ENCODE data around the gene ARHGAP6. TPM values are rescaled to one million over a fixed set of nuclear protein-coding genes. Genes with fewer than 3 reads are reported as not detected.

Gene ARHGAP6
- total and polyA plus RNA-seq, 2 of the 4 experiments (the other 2 are of a cell fraction), result 1.4 to 1.8 TPM

DNA sequence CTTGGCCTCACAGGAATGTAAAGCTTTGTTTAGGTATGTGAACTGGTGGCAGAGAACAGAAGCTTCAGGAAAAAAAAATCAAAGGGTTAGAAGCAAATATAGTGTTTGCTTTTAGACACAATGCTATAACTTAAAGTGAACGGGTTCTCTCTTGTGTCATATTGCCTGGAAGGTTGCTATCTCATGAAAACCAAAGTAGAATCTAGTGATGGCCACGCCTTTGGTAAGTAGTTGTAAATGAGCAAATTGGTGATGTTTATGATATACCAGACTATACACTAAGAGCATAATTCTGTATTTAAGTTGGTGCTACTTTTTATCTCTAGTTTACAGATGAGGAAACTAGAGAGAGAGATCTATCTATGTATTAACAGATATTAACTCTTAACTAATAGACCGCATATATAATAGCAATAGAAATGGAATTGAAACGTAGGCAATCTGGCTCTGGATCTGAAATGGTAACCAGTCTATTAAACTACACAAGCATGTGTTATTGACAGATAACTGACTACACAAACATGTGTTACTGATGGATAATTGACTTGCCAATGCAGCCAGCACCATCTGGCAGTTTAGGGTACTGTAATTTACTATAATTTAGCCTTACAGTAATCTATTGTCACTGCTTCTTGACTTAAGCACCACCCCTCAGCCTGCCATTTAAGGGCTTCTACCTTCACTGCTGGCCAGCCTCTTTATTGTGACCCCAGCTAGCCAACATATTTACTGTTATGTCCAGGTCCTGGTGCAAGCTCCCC lies 513.7 kb downstream of the ARHGAP6 start:
- Histone ChIP-seq H3K27ac (ENCODE audit: insufficient read depth, low read length) (no peak overlapping the region), H2BK5ac (ENCODE audit: low read depth, low read length, poor library complexity, severe bottlenecking) (no peak overlapping the region), H3K79me1 (ENCODE audit: low read depth in 1 of 2, low read length in 2 of 2) (no peaks in the 10 kb centered on the region), H2AK9ac (replicated peaks; ENCODE audit: low read depth, low read length, poor library complexity) (no peak overlapping the region), H3K9ac (ENCODE audit: low read depth, low read length) (no peak overlapping the region), H3K9me3 (ENCODE audit: control insufficient read depth, insufficient read depth, low read length) (no peaks in the 10 kb centered on the region), H3K27me3 (ENCODE audit: control insufficient read depth, insufficient read depth, low read length) (no peaks in the 10 kb centered on the region), H4K91ac (ENCODE audit: insufficient read depth, low read depth, low read length) (no peak overlapping the region), H3K18ac (ENCODE audit: low read depth, low read length) (no peak overlapping the region), H3K4me3 (ENCODE audit: insufficient read depth, low read depth, low read length) (no peak overlapping the region), H3K14ac (replicated peaks; ENCODE audit: low read depth, low read length) (no peak overlapping the region), H3K23ac (ENCODE audit: low read depth, low read length) (no peak overlapping the region), H3K4me2 (ENCODE audit: low read depth, low read length) (no peak overlapping the region), H4K8ac (ENCODE audit: low read depth in 2 of 2, low read length in 2 of 2) (no peak overlapping the region), H3K36me3 (ENCODE audit: control insufficient read depth, insufficient read depth, low read length) (no peaks in the 10 kb centered on the region), H4K5ac (ENCODE audit: low read depth, low read length) (no peak overlapping the region), H3K4ac (ENCODE audit: low read depth, low read length) (no peak overlapping the region), H3K4me1 (ENCODE audit: control insufficient read depth, insufficient read depth, low read length) (no peaks in the 10 kb centered on the region), H2BK120ac (ENCODE audit: low read depth, low read length) (no peak overlapping the region), H2BK20ac (ENCODE audit: low read depth, low read length) (no peak overlapping the region), H4K20me1 (ENCODE audit: insufficient read depth, low read length) (no peaks in the 10 kb centered on the region), H3K9me1 (ENCODE audit: insufficient read depth, low read length) (no peaks in the 10 kb centered on the region), H2AK5ac (ENCODE audit: low read depth, low read length) (no peak overlapping the region), H2BK15ac (ENCODE audit: low read depth, low read length) (no peak overlapping the region), H3K56ac (ENCODE audit: extremely low read depth, insufficient read depth, low read length) (no peak overlapping the region), H2AFZ (replicated peaks; ENCODE audit: low read length, poor library complexity) (no peak overlapping the region)
- DNase-seq, result no peak
- ChIA-PET POLR2A (ENCODE audit: unreplicated experiment) (no interaction called here), CTCF (no interaction called here)
- dilution Hi-C loops (cut with HindIII; ENCODE audit: low sequenced_read_pairs, unreplicated experiment), result no loop called here
- BruUV-seq (replicated peaks), result no TSS peak
- no peak; the same call in 1 of the 2 replicates for ATAC-seq (ENCODE audit: low read depth)
- intact Hi-C loops (cut with micrococcal nuclease), result no loop called here
- no CpG with 5 or more reads among the region's 4 CpGs for WGBS, 2 experiments (ENCODE audit: extremely low coverage in 2 of 2, insufficient read length in 1 of 2)
- no peak for TF ChIP-seq CEBPB (IDR thresholded peaks at IDR 0.05; ENCODE audit: low read depth, low read length)
- TF ChIP-seq, protein P1, sequence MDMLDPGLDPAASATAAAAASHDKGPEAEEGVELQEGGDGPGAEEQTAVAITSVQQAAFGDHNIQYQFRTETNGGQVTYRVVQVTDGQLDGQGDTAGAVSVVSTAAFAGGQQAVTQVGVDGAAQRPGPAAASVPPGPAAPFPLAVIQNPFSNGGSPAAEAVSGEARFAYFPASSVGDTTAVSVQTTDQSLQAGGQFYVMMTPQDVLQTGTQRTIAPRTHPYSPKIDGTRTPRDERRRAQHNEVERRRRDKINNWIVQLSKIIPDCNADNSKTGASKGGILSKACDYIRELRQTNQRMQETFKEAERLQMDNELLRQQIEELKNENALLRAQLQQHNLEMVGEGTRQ (IDR thresholded peaks at IDR 0.05; ENCODE audit: low read depth, low read length), result no peak
- TF ChIP-seq NFE2L2 (IDR thresholded peaks at IDR 0.05; ENCODE audit: low read depth, low read length), result no peak
- TF ChIP-seq MXI1 (IDR thresholded peaks at IDR 0.05; ENCODE audit: borderline replicate concordance, low read depth, low read length), result no peak
- TF ChIP-seq, protein P2, sequence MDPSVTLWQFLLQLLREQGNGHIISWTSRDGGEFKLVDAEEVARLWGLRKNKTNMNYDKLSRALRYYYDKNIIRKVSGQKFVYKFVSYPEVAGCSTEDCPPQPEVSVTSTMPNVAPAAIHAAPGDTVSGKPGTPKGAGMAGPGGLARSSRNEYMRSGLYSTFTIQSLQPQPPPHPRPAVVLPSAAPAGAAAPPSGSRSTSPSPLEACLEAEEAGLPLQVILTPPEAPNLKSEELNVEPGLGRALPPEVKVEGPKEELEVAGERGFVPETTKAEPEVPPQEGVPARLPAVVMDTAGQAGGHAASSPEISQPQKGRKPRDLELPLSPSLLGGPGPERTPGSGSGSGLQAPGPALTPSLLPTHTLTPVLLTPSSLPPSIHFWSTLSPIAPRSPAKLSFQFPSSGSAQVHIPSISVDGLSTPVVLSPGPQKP (IDR thresholded peaks at IDR 0.05; ENCODE audit: borderline replicate concordance, low read depth, low read length), result no peak
- TF ChIP-seq, protein P3, sequence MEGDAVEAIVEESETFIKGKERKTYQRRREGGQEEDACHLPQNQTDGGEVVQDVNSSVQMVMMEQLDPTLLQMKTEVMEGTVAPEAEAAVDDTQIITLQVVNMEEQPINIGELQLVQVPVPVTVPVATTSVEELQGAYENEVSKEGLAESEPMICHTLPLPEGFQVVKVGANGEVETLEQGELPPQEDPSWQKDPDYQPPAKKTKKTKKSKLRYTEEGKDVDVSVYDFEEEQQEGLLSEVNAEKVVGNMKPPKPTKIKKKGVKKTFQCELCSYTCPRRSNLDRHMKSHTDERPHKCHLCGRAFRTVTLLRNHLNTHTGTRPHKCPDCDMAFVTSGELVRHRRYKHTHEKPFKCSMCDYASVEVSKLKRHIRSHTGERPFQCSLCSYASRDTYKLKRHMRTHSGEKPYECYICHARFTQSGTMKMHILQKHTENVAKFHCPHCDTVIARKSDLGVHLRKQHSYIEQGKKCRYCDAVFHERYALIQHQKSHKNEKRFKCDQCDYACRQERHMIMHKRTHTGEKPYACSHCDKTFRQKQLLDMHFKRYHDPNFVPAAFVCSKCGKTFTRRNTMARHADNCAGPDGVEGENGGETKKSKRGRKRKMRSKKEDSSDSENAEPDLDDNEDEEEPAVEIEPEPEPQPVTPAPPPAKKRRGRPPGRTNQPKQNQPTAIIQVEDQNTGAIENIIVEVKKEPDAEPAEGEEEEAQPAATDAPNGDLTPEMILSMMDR (conservative IDR thresholded peaks at IDR 0.05; ENCODE audit: low read depth, low read length), result no peak
- no peak for TF ChIP-seq BHLHE40 (IDR thresholded peaks at IDR 0.05; ENCODE audit: low read depth, low read length)
- TF ChIP-seq RAD21 (IDR thresholded peaks at IDR 0.05; ENCODE audit: low read length), result no peak
- no peak for TF ChIP-seq SMC3 (IDR thresholded peaks at IDR 0.05; ENCODE audit: low read depth, low read length)
- no peak for TF ChIP-seq POLR2A (IDR thresholded peaks at IDR 0.05; ENCODE audit: low read depth, low read length)
- in situ Hi-C loops (cut with MboI; ENCODE audit: low sequenced_read_pairs), result no loop called here
